Natural killer cell (primary cell): ENCODE measurements around the gene ESPL1. TPM values are rescaled to one million over a fixed set of nuclear protein-coding genes. Genes with fewer than 3 reads are reported as not detected.

ENCODE experiments used
- ATAC-seq, 3 donors: fragments of 150-1000 bp in 2 of 3; fragments of 200-7000 bp in 1 of 3; cut with Tn5 transposase; 1 replicate in 1 of 3; 2 replicates in 2 of 3; pipeline ENCODE4 v1.10.0; 2021; ENCODE audit warnings: mild to moderate bottlenecking in 2 of 3, moderate library complexity in 2 of 3
- DNase-seq, 2 donors: peaks; one replicate each; pipeline versions ENCODE4 v3.0.0 to v3.0.0-alpha.2; 2013 to 2021; ENCODE audit warnings: mixed read lengths in 1 of 2
- H3K27ac ChIP-seq: one replicate; pipeline ENCODE4 v1.5.1; 2013; ENCODE audit warnings: mild to moderate bottlenecking, low read length
- H3K27me3 ChIP-seq: one replicate; pipeline ENCODE4 v1.6.1; 2013; ENCODE audit warnings: low read length; ENCODE audit not compliant: control insufficient read depth, insufficient read depth
- H3K36me3 ChIP-seq: one replicate; pipeline ENCODE4 v1.6.1; 2013; ENCODE audit warnings: low read length; ENCODE audit not compliant: control insufficient read depth, insufficient read depth
- H3K4me1 ChIP-seq: one replicate; pipeline ENCODE4 v1.6.1; 2013; ENCODE audit warnings: low read length; ENCODE audit not compliant: control insufficient read depth, insufficient read depth
- H3K4me3 ChIP-seq: one replicate; pipeline ENCODE4 v1.5.1; 2013; ENCODE audit warnings: low read length
- H3K9me3 ChIP-seq: one replicate; pipeline ENCODE4 v1.6.1; 2013; ENCODE audit warnings: low read length; ENCODE audit not compliant: control insufficient read depth, insufficient read depth
- H3K27ac Mint-ChIP-seq, 2 donors: one replicate each; pipeline ENCODE4 v1.8.0; 2022; ENCODE audit warnings: mild to moderate bottlenecking in 2 of 2, mixed read lengths in 2 of 2, moderate library complexity in 1 of 2
- H3K27me3 Mint-ChIP-seq, 2 donors: one replicate each; pipeline ENCODE4 v1.8.0; 2022; ENCODE audit warnings: low read depth in 2 of 2, mixed read lengths in 2 of 2
- H3K36me3 Mint-ChIP-seq: one replicate; pipeline ENCODE4 v1.8.0; 2022; ENCODE audit warnings: mixed read lengths
- H3K4me1 Mint-ChIP-seq, 2 donors: one replicate each; pipeline ENCODE4 v1.8.0; 2022; ENCODE audit warnings: mixed read lengths in 2 of 2
- H3K4me3 Mint-ChIP-seq: one replicate; pipeline ENCODE4 v1.8.0; 2022; ENCODE audit warnings: mild to moderate bottlenecking, moderate library complexity, mixed read lengths
- H3K9me3 Mint-ChIP-seq, 2 donors: one replicate each; pipeline ENCODE4 v1.8.0; 2022; ENCODE audit warnings: mixed read lengths in 2 of 2
- CTCF ChIP-seq: fragments of 200-600 bp; IDR thresholded peaks from one replicate; pipeline ENCODE4 v1.8.0; 2022; ENCODE audit warnings: antibody characterized with exemption
- WGBS: methylation state at CpG from one replicate; pipeline ENCODE4 v1.1.7; 2013; ENCODE audit warnings: missing lambda C conversion rate; ENCODE audit not compliant: insufficient coverage; 5-methylcytosine and 5-hydroxymethylcytosine counted together
- intact Hi-C: fragments of 100-400 bp; cut with micrococcal nuclease; formaldehyde crosslinking; loops from one replicate; pipeline ENCODE4 v1.14.2; 2022
- total RNA-seq, 4 donors: library from RNA; stranded (reverse); fragments of 120-200 nt in 1 of 4; gene quantifications; one replicate each; pipeline versions ENCODE4 v1.2.3 to v1.2.4, GENCODE V29; 2013 to 2022

ESPL1 gene
- total RNA-seq, 3 donors from 2014 or later (not counting 1 experiment from before 2014, with no cell fraction given), result 1.9 to 5.8 (median 3.1) TPM

GRCh38 chr12:53224061-53224896 lies 43.8 kb upstream of the ESPL1 start:
- Histone ChIP-seq H3K9me3 (no peaks in the 10 kb centered on the region), H3K27ac (no peak overlapping the region), H3K36me3 (peaks cover 2% of the 10 kb centered on the region), H3K4me1 (peaks cover 40% of the 10 kb centered on the region), H3K27me3 (no peaks in the 10 kb centered on the region), H3K4me3 (no peak overlapping the region)
- Mint-ChIP-seq H3K27me3 (no peaks in the 10 kb centered on the region), H3K9me3 (no peaks in the 10 kb centered on the region), H3K4me1 (peaks cover 40 to 66% of the 10 kb centered on the region in 2 donors), H3K36me3 (no peaks in the 10 kb centered on the region), H3K4me3 (peak overlapping the region; percentile 38), H3K27ac (peak overlapping the region; percentile 63 to 99)
- ATAC-seq (no peak), DNase-seq (peak in 1 of 2 donors; percentile 37)
- WGBS, result 74% methylated on average over 11 of the region's 11 CpGs
- intact Hi-C loops, result loop anchor here (5.0 kb wide), 2 partner anchors 43 to 73 kb away; partner anchors contain the start of genes ESPL1, MYG1 and PFDN5
- no peak for TF ChIP-seq CTCF

- no peaks in the 10 kb centered on the region for H3K27me3 Mint-ChIP-seq
- Histone ChIP-seq H3K4me3 (no peak overlapping the region), H3K4me1 (peaks cover 35% of the 10 kb centered on the region), H3K9me3 (no peaks in the 10 kb centered on the region), H3K27ac (no peak overlapping the region), H3K27me3 (no peaks in the 10 kb centered on the region), H3K36me3 (peaks cover 2% of the 10 kb centered on the region)
- H3K4me1 Mint-ChIP-seq, result peaks cover 34 to 67% of the 10 kb centered on the region in 2 donors
- H3K4me3 Mint-ChIP-seq, result no peak overlapping the region
- peak overlapping the region in 1 of 2 donors; percentile 36 for H3K27ac Mint-ChIP-seq
- no peak for TF ChIP-seq CTCF
- ATAC-seq (no peak), DNase-seq (no peak)
- WGBS, result 92% methylated on average over 10 of the region's 10 CpGs
- no peaks in the 10 kb centered on the region for H3K36me3 Mint-ChIP-seq
- H3K9me3 Mint-ChIP-seq, result no peaks in the 10 kb centered on the region
- intact Hi-C loops, result loop anchor here (5.0 kb wide), 2 partner anchors 42 to 72 kb away; partner anchors contain the start of genes ESPL1, MYG1 and PFDN5
These were observed 43.0 kb upstream of the ESPL1 start for GRCh38 chr12:53224897-53225634.

- intact Hi-C loops, result no loop called here
- no peaks in the 10 kb centered on the region for H3K9me3 ChIP-seq
- H3K9me3 Mint-ChIP-seq, result no peaks in the 10 kb centered on the region
- peak overlapping the region in 1 of 2 donors; percentile 36 for H3K27ac Mint-ChIP-seq
- no peak overlapping the region for H3K4me3 Mint-ChIP-seq
- H3K36me3 ChIP-seq, result peaks cover 2% of the 10 kb centered on the region
- no peaks in the 10 kb centered on the region for H3K27me3 Mint-ChIP-seq
- H3K4me3 ChIP-seq, result no peak overlapping the region
- H3K27ac ChIP-seq, result no peak overlapping the region
- H3K27me3 ChIP-seq, result no peaks in the 10 kb centered on the region
- no peak for DNase-seq
- 98% methylated on average over 9 of the region's 10 CpGs for WGBS
- no peak for TF ChIP-seq CTCF
- peaks cover 33 to 66% of the 10 kb centered on the region in 2 donors for H3K4me1 Mint-ChIP-seq
- H3K36me3 Mint-ChIP-seq, result no peaks in the 10 kb centered on the region
- peaks cover 35% of the 10 kb centered on the region for H3K4me1 ChIP-seq
- ATAC-seq, result no peak
These were observed 42.3 kb upstream of the ESPL1 start for GRCh38 chr12:53225635-53226424.
